AG10803 (cell line): ENCODE measurements around the gene YES1.
A peak's percentile ranks its signal among the peaks of the same experiment; 100 is the strongest.

ENCODE experiments used
- DNase-seq: peaks from one replicate; pipeline ENCODE4 v3.0.0; 2010; ENCODE audit warnings: low read depth
- H3K4me3 ChIP-seq: 2 replicates; pipeline ENCODE4 v1.5.1; 2011; ENCODE audit warnings: mild to moderate bottlenecking, low read length, control low read depth
- CTCF ChIP-seq: conservative IDR thresholded peaks from 2 replicates; pipeline ENCODE4 v1.5.1; 2011; ENCODE audit warnings: mild to moderate bottlenecking, low read length, control low read depth, inconsistent platforms

The YES1 gene

DNA sequence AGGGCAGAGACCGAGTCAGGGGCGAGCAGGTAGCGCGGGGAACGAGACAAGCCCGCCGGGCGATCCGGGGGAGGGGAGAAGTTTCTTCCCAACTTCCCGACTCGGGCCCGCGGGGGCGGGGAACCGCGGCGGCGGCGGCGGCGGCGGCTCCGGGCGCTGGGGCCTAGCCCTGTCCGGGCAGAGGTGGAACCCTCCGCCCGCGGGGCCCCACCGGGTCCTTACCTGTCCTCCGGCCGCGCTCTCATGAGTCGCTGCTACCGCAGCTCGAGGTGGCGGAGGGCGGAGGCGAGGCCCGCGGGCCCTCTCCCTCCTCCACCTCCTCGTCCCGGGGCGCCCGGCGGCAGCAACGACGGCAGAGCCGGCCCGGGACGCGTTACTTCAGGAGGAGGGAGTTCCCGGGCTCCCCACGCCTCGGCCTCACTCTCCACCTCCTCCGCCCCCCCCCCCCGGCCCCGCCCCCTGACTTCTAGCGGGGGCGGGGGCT, at the start of gene YES1:
Gene YES1 (minus strand): TSS at position 351 of the 484 bp plus-strand sequence. CDS start 55,415 bp downstream, outside the sequence.
- H3K4me3 ChIP-seq = peak within 1 kb of the TSS; percentile 90
- DNase-seq = peak; percentile 67
- no peak for TF ChIP-seq CTCF

- H3K4me3 ChIP-seq = no peak overlapping the region
- DNase-seq = no peak
- TF ChIP-seq CTCF = no peak
Observed at GRCh38 chr18:857986-858385, 45.9 kb upstream of the YES1 start.

- no peak for DNase-seq
- no peak overlapping the region for H3K4me3 ChIP-seq
- TF ChIP-seq CTCF = no peak
Observed at GRCh38 chr18:853471-853870, 41.4 kb upstream of the YES1 start.

- H3K4me3 ChIP-seq = no peak overlapping the region
- DNase-seq = no peak
- no peak for TF ChIP-seq CTCF
Observed at GRCh38 chr18:850960-851359, 38.9 kb upstream of the YES1 start.

GRCh38 chr18:849021-849420, 37.0 kb upstream of the YES1 start:
- no peak for TF ChIP-seq CTCF
- H3K4me3 ChIP-seq = no peak overlapping the region
- no peak for DNase-seq

GRCh38 chr18:848062-848861, 36.2 kb upstream of the YES1 start:
- no peak for TF ChIP-seq CTCF
- no peak overlapping the region for H3K4me3 ChIP-seq
- DNase-seq = no peak
